CD4-positive, CD25-positive, alpha-beta regulatory T cell (primary cell): Measurements from ENCODE around the gene GHRL. TPM values are rescaled to one million over a fixed set of nuclear protein-coding genes. Genes with fewer than 3 reads are reported as not detected.
A peak's percentile ranks its signal among the peaks of the same experiment; 100 is the strongest.

ENCODE experiments used
- ATAC-seq, 2 donors: fragments of 150-1000 bp; cut with Tn5 transposase; one replicate each; pipeline ENCODE4 v1.10.0; 2021; ENCODE audit warnings: low read depth in 2 of 2, moderate number of reproducible peaks in 2 of 2, moderate library complexity in 1 of 2
- DNase-seq, 3 donors: peaks; one replicate each; pipeline versions ENCODE4 v3.0.0 to v3.0.0-alpha.2; 2012 to 2022; ENCODE audit warnings: mixed read lengths in 1 of 3
- H3K27ac ChIP-seq: one replicate; pipeline ENCODE4 v1.7.0; 2013; ENCODE audit warnings: mild to moderate bottlenecking, low read length; ENCODE audit not compliant: insufficient read depth, poor library complexity, severe bottlenecking
- H3K27me3 ChIP-seq: one replicate; pipeline ENCODE4 v1.7.0; 2013; ENCODE audit warnings: low read length; ENCODE audit not compliant: control insufficient read depth, insufficient read depth
- H3K36me3 ChIP-seq: one replicate; pipeline ENCODE4 v1.7.0; 2013; ENCODE audit warnings: mild to moderate bottlenecking, low read length, moderate library complexity; ENCODE audit not compliant: control insufficient read depth, insufficient read depth
- H3K4me1 ChIP-seq: 2 replicates; pipeline ENCODE4 v1.7.0; 2013; ENCODE audit warnings: mild to moderate bottlenecking, low read length; ENCODE audit not compliant: insufficient read depth, control insufficient read depth, poor library complexity, severe bottlenecking
- H3K4me3 ChIP-seq: one replicate; pipeline ENCODE4 v1.7.0; 2013; ENCODE audit warnings: low read depth, mild to moderate bottlenecking, low read length, moderate library complexity
- H3K9me3 ChIP-seq, 2 experiments: 1 replicate in 1 of 2; 2 replicates in 1 of 2; pipeline ENCODE4 v1.7.0; 2013; ENCODE audit warnings: low read length in 2 of 2, mild to moderate bottlenecking in 1 of 2, moderate library complexity in 1 of 2; ENCODE audit not compliant: control insufficient read depth in 2 of 2
- H3K27ac Mint-ChIP-seq, 3 donors: one replicate each; pipeline ENCODE4 v1.8.0; 2020 to 2022; ENCODE audit warnings: mild to moderate bottlenecking in 3 of 3, mixed read lengths in 3 of 3, moderate library complexity in 2 of 3
- H3K27me3 Mint-ChIP-seq: one replicate; pipeline ENCODE4 v1.8.0; 2022; ENCODE audit warnings: mild to moderate bottlenecking, mixed read lengths
- H3K36me3 Mint-ChIP-seq: one replicate; pipeline ENCODE4 v1.8.0; 2020; ENCODE audit warnings: mixed read lengths
- H3K4me1 Mint-ChIP-seq, 4 donors: one replicate each; pipeline ENCODE4 v1.8.0; 2020 to 2022; ENCODE audit warnings: mixed read lengths in 4 of 4, mild to moderate bottlenecking in 1 of 4
- H3K4me3 Mint-ChIP-seq, 4 donors: one replicate each; pipeline ENCODE4 v1.8.0; 2020 to 2022; ENCODE audit warnings: mild to moderate bottlenecking in 4 of 4, mixed read lengths in 4 of 4, moderate library complexity in 3 of 4
- H3K9me3 Mint-ChIP-seq, 7 donors: one replicate each; pipeline ENCODE4 v1.8.0; 2020 to 2022; ENCODE audit warnings: mixed read lengths in 7 of 7, mild to moderate bottlenecking in 3 of 7, moderate library complexity in 2 of 7
- polyA plus RNA-seq, 4 donors: library from polyadenylated mRNA; unstranded; fragments of 300-500 nt; fragmentation: Illumina TruSeq; gene quantifications; one replicate each; pipeline ENCODE4 v1.2.3, GENCODE V29; 2021
- total RNA-seq: library from RNA; stranded (reverse); gene quantifications from one replicate; pipeline ENCODE4 v1.2.3, GENCODE V29; 2022

GHRL gene
- total and polyA plus RNA-seq, 5 donors from 2014 or later, result 0.47 to 1.1 (median 0.85) TPM; not detected in 1

- peak overlapping the region in 1 of 3 donors; percentile 2 for H3K27ac Mint-ChIP-seq
- Histone ChIP-seq H3K36me3 (no peaks in the 10 kb centered on the region), H3K27me3 (peaks cover 2% of the 10 kb centered on the region), H3K4me1 (no peaks in the 10 kb centered on the region), H3K9me3 (no peaks in the 10 kb centered on the region), H3K4me3 (no peak overlapping the region), H3K27ac (no peak overlapping the region)
- no peaks in the 10 kb centered on the region for H3K36me3 Mint-ChIP-seq
- DNase-seq (no peak), ATAC-seq (peak in 1 of 2 donors; percentile 7)
- H3K4me1 Mint-ChIP-seq, result peaks cover 0 to 5% (median 0%) of the 10 kb centered on the region in 4 donors
- H3K27me3 Mint-ChIP-seq, result peaks cover 32% of the 10 kb centered on the region
- H3K4me3 Mint-ChIP-seq, result no peak overlapping the region
- H3K9me3 Mint-ChIP-seq, result peaks cover 0 to 2% (median 0%) of the 10 kb centered on the region in 7 donors
These were observed 40.0 kb upstream of the GHRL start for GRCh38 chr3:10332481-10333348.

- Mint-ChIP-seq H3K27me3 (peaks cover 35% of the 10 kb centered on the region), H3K4me1 (peaks cover 0 to 5% (median 0%) of the 10 kb centered on the region in 4 donors), H3K36me3 (no peaks in the 10 kb centered on the region), H3K27ac (no peak overlapping the region), H3K9me3 (peaks cover 0 to 2% (median 0%) of the 10 kb centered on the region in 7 donors), H3K4me3 (no peak overlapping the region)
- ATAC-seq, result no peak
- Histone ChIP-seq H3K36me3 (no peaks in the 10 kb centered on the region), H3K4me1 (no peaks in the 10 kb centered on the region), H3K27ac (no peak overlapping the region), H3K4me3 (no peak overlapping the region), H3K27me3 (peaks cover 2% of the 10 kb centered on the region), H3K9me3 (no peaks in the 10 kb centered on the region)
- no peak for DNase-seq
These were observed 38.6 kb upstream of the GHRL start for GRCh38 chr3:10331320-10331719.

- peaks cover 0 to 2% (median 0%) of the 10 kb centered on the region in 7 donors for H3K9me3 Mint-ChIP-seq
- Histone ChIP-seq H3K4me1 (no peaks in the 10 kb centered on the region), H3K4me3 (no peak overlapping the region), H3K36me3 (no peaks in the 10 kb centered on the region), H3K9me3 (no peaks in the 10 kb centered on the region), H3K27ac (no peak overlapping the region), H3K27me3 (peaks cover 2% of the 10 kb centered on the region)
- no peak overlapping the region for H3K27ac Mint-ChIP-seq
- ATAC-seq (no peak), DNase-seq (no peak)
- peaks cover 40% of the 10 kb centered on the region for H3K27me3 Mint-ChIP-seq
- H3K4me3 Mint-ChIP-seq, result no peak overlapping the region
- H3K36me3 Mint-ChIP-seq, result no peaks in the 10 kb centered on the region
- H3K4me1 Mint-ChIP-seq, result peaks cover 0 to 5% (median 0%) of the 10 kb centered on the region in 4 donors
These were observed 37.6 kb upstream of the GHRL start for GRCh38 chr3:10330319-10330718.

GRCh38 chr3:10329495-10330015 lies 36.8 kb upstream of the GHRL start:
- H3K27ac ChIP-seq, result no peak overlapping the region
- DNase-seq (no peak), ATAC-seq (no peak)
- H3K4me3 ChIP-seq, result no peak overlapping the region
- no peaks in the 10 kb centered on the region for H3K36me3 ChIP-seq
- H3K27me3 Mint-ChIP-seq, result peaks cover 40% of the 10 kb centered on the region
- no peaks in the 10 kb centered on the region for H3K36me3 Mint-ChIP-seq
- no peaks in the 10 kb centered on the region for H3K4me1 Mint-ChIP-seq
- H3K27ac Mint-ChIP-seq, result no peak overlapping the region
- no peak overlapping the region for H3K4me3 Mint-ChIP-seq
- no peaks in the 10 kb centered on the region for H3K4me1 ChIP-seq
- H3K27me3 ChIP-seq, result peaks cover 2% of the 10 kb centered on the region
- H3K9me3 ChIP-seq, result no peaks in the 10 kb centered on the region
- peaks cover 0 to 2% (median 0%) of the 10 kb centered on the region in 7 donors for H3K9me3 Mint-ChIP-seq

- peaks cover 2% of the 10 kb centered on the region for H3K27me3 ChIP-seq
- Mint-ChIP-seq H3K4me3 (no peak overlapping the region), H3K36me3 (no peaks in the 10 kb centered on the region), H3K27ac (no peak overlapping the region), H3K4me1 (no peaks in the 10 kb centered on the region), H3K27me3 (peaks cover 40% of the 10 kb centered on the region), H3K9me3 (peaks cover 0 to 2% (median 0%) of the 10 kb centered on the region in 7 donors)
- DNase-seq, result no peak
- no peaks in the 10 kb centered on the region for H3K4me1 ChIP-seq
- no peaks in the 10 kb centered on the region for H3K9me3 ChIP-seq
- H3K4me3 ChIP-seq, result no peak overlapping the region
- no peak for ATAC-seq
- H3K36me3 ChIP-seq, result no peaks in the 10 kb centered on the region
- H3K27ac ChIP-seq, result no peak overlapping the region
These were observed 35.8 kb upstream of the GHRL start for GRCh38 chr3:10328460-10329071.

GRCh38 chr3:10327592-10327991 lies 34.8 kb upstream of the GHRL start:
- Histone ChIP-seq H3K36me3 (no peaks in the 10 kb centered on the region), H3K27ac (no peak overlapping the region), H3K4me3 (no peak overlapping the region), H3K4me1 (no peaks in the 10 kb centered on the region), H3K9me3 (no peaks in the 10 kb centered on the region), H3K27me3 (peaks cover 2% of the 10 kb centered on the region)
- no peak for ATAC-seq
- Mint-ChIP-seq H3K36me3 (no peaks in the 10 kb centered on the region), H3K9me3 (peaks cover 0 to 2% (median 0%) of the 10 kb centered on the region in 7 donors), H3K4me3 (no peak overlapping the region), H3K27me3 (peaks cover 40% of the 10 kb centered on the region), H3K4me1 (no peaks in the 10 kb centered on the region), H3K27ac (no peak overlapping the region)
- no peak for DNase-seq

- H3K4me1 Mint-ChIP-seq, result peaks cover 4 to 34% (median 15%) of the 10 kb centered on the region in 4 donors
- Histone ChIP-seq H3K4me3 (no peak overlapping the region), H3K9me3 (no peaks in the 10 kb centered on the region), H3K27ac (no peak overlapping the region), H3K4me1 (peaks cover 22% of the 10 kb centered on the region), H3K27me3 (no peaks in the 10 kb centered on the region), H3K36me3 (peaks cover 11% of the 10 kb centered on the region)
- peaks cover 4% of the 10 kb centered on the region for H3K27me3 Mint-ChIP-seq
- H3K27ac Mint-ChIP-seq, result peak overlapping the region in 2 of 3 donors; percentile 55 to 94
- peak in 2 of 3 donors; percentile 32 to 48 for DNase-seq
- peak overlapping the region in 3 of 4 donors; percentile 38 to 95 (median 43) for H3K4me3 Mint-ChIP-seq
- H3K36me3 Mint-ChIP-seq, result peaks cover 4% of the 10 kb centered on the region
- no peak for ATAC-seq
- H3K9me3 Mint-ChIP-seq, result peaks cover 0 to 2% (median 0%) of the 10 kb centered on the region in 7 donors
These were observed 29.6 kb upstream of the GHRL start for GRCh38 chr3:10322352-10322710.
